ENCODE data around the gene MYZAP.

- TF ChIP-seq POLR2A (IDR thresholded peaks at IDR 0.05; ENCODE audit: low read depth, low read length) (no peak), POLR2AphosphoS5 (IDR thresholded peaks at IDR 0.05; ENCODE audit: low read depth, low read length) (no peak), TAF1 (IDR thresholded peaks at IDR 0.05; ENCODE audit: low read depth, low read length) (no peak), SPI1 (IDR thresholded peaks at IDR 0.05; ENCODE audit: low read depth, low read length) (no peak), PAX5 (IDR thresholded peaks at IDR 0.05; ENCODE audit: insufficient read depth, low read length, severe bottlenecking) (no peak), POU2F2 (IDR thresholded peaks at IDR 0.05; ENCODE audit: low read depth, low read length) (no peak)
These were observed 62.6 kb downstream of the MYZAP start for GRCh38 chr15:57654153-57654852.

Data from GM12891 (cell line).